K562 (cell line): Measurements from ENCODE around the gene ZMAT2. TPM values are rescaled to one million over a fixed set of nuclear protein-coding genes. Genes with fewer than 3 reads are reported as not detected.

Experiments
- DPF2 ChIP-seq: fragments of 450-650 bp; IDR thresholded peaks from 2 replicates; pipeline ENCODE4 v1.6.1; 2016
- E2F3 ChIP-seq: fragments of 250-450 bp; sonication (Bioruptor Pico); IDR thresholded peaks from 2 replicates; pipeline ENCODE4 v1.4.0; 2020; ENCODE audit warnings: mild to moderate bottlenecking
- HDAC2 ChIP-seq: fragments of 450-650 bp; IDR thresholded peaks from 2 replicates; pipeline ENCODE4 v1.6.1; 2016; ENCODE audit warnings: mild to moderate bottlenecking
- MEF2D ChIP-seq: conservative IDR thresholded peaks from 2 replicates; pipeline ENCODE4 v1.6.1; 2016; ENCODE audit warnings: low read depth, missing genetic modification characterization, missing compliant biosample characterization
- MXI1 ChIP-seq: IDR thresholded peaks from 2 replicates; pipeline ENCODE4 v1.6.1; 2011; ENCODE audit warnings: low read depth, mild to moderate bottlenecking, improper control_type of control experiment, low read length
- SUPT5H ChIP-seq: fragments of 450-650 bp; IDR thresholded peaks from 2 replicates; pipeline ENCODE4 v1.6.1; 2016
- TBL1XR1 ChIP-seq, 2 experiments: IDR thresholded peaks; 2 replicates each; pipeline ENCODE4 v1.6.1; 2012; ENCODE audit warnings: improper control_type of control experiment in 2 of 2, low read length in 2 of 2, mild to moderate bottlenecking in 1 of 2
- TCF3 ChIP-seq: sonication (generic); formaldehyde crosslinking; IDR thresholded peaks from 2 replicates; pipeline ENCODE4 v1.4.0; 2020; ENCODE audit warnings: mild to moderate bottlenecking, missing genetic modification reagents
- TEAD4 ChIP-seq, 2 experiments: sonication (generic) in 1 of 2; formaldehyde crosslinking in 1 of 2; IDR thresholded peaks; 2 replicates each; pipeline versions ENCODE4 v1.6.1 to v1.8.0; 2012 to 2022; ENCODE audit warnings: borderline replicate concordance in 1 of 2, inconsistent platforms in 1 of 2, low read length in 1 of 2, mild to moderate bottlenecking in 1 of 2, missing genetic modification reagents in 1 of 2
- TRIM28 ChIP-seq: fragments of 450-650 bp; IDR thresholded peaks from 2 replicates; pipeline ENCODE4 v1.6.1; 2017
- ZNF124 ChIP-seq: sonication (generic); formaldehyde crosslinking; IDR thresholded peaks from 2 replicates; pipeline ENCODE4 v1.8.1; 2022; ENCODE audit warnings: missing genetic modification reagents
- polyA plus RNA-seq, 8 experiments: library from polyadenylated mRNA; depleted of rRNA in 4 of 8; stranded (reverse) in 5 of 8; unstranded in 3 of 8; fragments of >200 nt; fragmentation: Nextera tagmentation in 2 of 8; fragmentation: Illumina TruSeq in 1 of 8; extraction: Ambion mirVana in 2 of 8; extraction: Trizol in 1 of 8; gene quantifications; 2 replicates each; pipeline versions ENCODE4 v1.2.1 to v1.2.3, GENCODE V29; 2011 to 2014; ENCODE audit warnings: inconsistent platforms in 1 of 8, missing spikeins in 1 of 8
- total RNA-seq, 7 experiments: library from RNA; depleted of rRNA in 6 of 7; stranded (reverse); fragments of >200 nt in 6 of 7; fragmentation: Illumina TruSeq in 2 of 7; extraction: Trizol in 2 of 7; gene quantifications; 2 replicates each; pipeline versions ENCODE4 v1.2.1 to v1.2.3, GENCODE V29; 2011 to 2021; ENCODE audit warnings: low replicate concordance in 1 of 7
- TF ChIP-seq, protein P1 (sequence below): fragments of 450-650 bp; IDR thresholded peaks from 2 replicates; pipeline ENCODE4 v1.6.1; 2016; ENCODE audit warnings: borderline replicate concordance
- TF ChIP-seq, protein P2 (sequence below): fragments of 450-650 bp; conservative IDR thresholded peaks from 2 replicates; pipeline ENCODE4 v1.6.1; 2016; ENCODE audit warnings: missing genetic modification characterization, low read depth, mild to moderate bottlenecking, missing compliant biosample characterization, moderate library complexity
- TF ChIP-seq, protein P3 (sequence below), 2 experiments: fragments of 450-650 bp in 1 of 2; sonication (generic) in 1 of 2; formaldehyde crosslinking in 1 of 2; IDR thresholded peaks in 1 of 2; conservative IDR thresholded peaks in 1 of 2; 2 replicates each; pipeline versions ENCODE4 v1.6.1 to v1.8.1; 2016 to 2023; ENCODE audit warnings: mild to moderate bottlenecking in 2 of 2, moderate library complexity in 2 of 2, inconsistent platforms in 1 of 2, missing genetic modification reagents in 1 of 2
- TF ChIP-seq, protein P4 (sequence below), 2 experiments: fragments of 200-800 bp in 1 of 2; sonication (Bioruptor generic) in 1 of 2; sonication (generic) in 1 of 2; formaldehyde crosslinking in 1 of 2; IDR thresholded peaks in 1 of 2; conservative IDR thresholded peaks in 1 of 2; 2 replicates each; pipeline versions ENCODE4 v1.5.0 to v1.6.1; 2016 to 2020; ENCODE audit warnings: missing compliant biosample characterization in 1 of 2, missing genetic modification characterization in 1 of 2, missing genetic modification reagents in 1 of 2
- TF ChIP-seq, protein P5 (sequence below): sonication (generic); formaldehyde crosslinking; IDR thresholded peaks from 2 replicates; pipeline ENCODE4 v1.8.1; 2023; ENCODE audit warnings: mild to moderate bottlenecking, missing genetic modification reagents

The ZMAT2 gene
- total and polyA plus RNA-seq, 9 of the 15 experiments (the other 6 are each of a cell fraction or from before 2014, with no cell fraction given) = 44.2 to 101 (median 69.2) TPM

DNA sequence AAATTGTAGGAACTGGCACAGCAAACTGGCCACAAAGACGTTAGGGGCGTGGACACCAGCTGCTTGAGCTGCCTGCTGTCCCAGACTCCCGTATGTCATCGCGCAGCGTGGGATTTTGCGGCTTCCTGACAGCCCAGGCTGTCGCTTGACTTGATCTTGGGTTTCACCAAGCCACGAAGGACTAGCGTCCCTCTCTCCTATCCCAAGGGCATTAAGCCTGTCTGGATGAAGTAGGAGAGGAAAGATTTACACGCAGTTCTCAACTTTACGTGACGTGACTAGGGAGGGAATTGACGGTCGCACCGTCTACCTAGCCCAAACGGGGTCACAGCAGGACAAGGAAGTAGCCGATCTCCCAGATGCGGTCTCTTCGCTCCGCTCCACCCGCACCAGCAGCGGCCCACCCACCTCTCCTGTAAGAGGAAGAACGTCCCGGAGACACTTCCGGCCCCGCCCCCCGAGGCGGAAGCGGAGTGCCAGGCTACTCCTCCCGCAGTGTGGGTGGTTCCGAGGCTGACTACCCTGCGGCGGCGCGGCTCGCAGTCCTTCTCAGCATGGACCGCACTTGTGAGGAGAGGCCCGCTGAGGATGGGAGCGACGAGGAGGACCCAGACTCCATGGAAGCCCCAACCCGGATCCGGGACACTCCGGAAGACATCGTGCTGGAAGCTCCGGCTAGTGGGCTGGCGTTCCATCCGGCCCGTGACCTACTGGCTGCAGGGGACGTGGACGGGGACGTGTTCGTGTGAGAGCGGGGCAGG is 35.7 kb upstream of the ZMAT2 start, which contains the start of gene WDR55 (continued):
- TF ChIP-seq, protein P1, sequence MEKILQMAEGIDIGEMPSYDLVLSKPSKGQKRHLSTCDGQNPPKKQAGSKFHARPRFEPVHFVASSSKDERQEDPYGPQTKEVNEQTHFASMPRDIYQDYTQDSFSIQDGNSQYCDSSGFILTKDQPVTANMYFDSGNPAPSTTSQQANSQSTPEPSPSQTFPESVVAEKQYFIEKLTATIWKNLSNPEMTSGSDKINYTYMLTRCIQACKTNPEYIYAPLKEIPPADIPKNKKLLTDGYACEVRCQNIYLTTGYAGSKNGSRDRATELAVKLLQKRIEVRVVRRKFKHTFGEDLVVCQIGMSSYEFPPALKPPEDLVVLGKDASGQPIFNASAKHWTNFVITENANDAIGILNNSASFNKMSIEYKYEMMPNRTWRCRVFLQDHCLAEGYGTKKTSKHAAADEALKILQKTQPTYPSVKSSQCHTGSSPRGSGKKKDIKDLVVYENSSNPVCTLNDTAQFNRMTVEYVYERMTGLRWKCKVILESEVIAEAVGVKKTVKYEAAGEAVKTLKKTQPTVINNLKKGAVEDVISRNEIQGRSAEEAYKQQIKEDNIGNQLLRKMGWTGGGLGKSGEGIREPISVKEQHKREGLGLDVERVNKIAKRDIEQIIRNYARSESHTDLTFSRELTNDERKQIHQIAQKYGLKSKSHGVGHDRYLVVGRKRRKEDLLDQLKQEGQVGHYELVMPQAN = peak; percentile 77
- TF ChIP-seq MEF2D (tag) = 0 out of 2 replicates have a peak, but pooled peaks have one; percentile 32
- TF ChIP-seq, protein P2, sequence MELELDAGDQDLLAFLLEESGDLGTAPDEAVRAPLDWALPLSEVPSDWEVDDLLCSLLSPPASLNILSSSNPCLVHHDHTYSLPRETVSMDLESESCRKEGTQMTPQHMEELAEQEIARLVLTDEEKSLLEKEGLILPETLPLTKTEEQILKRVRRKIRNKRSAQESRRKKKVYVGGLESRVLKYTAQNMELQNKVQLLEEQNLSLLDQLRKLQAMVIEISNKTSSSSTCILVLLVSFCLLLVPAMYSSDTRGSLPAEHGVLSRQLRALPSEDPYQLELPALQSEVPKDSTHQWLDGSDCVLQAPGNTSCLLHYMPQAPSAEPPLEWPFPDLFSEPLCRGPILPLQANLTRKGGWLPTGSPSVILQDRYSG (tag) = 0 out of 2 replicates have a peak, but pooled peaks have one; percentile 45
- TF ChIP-seq, protein P3, sequence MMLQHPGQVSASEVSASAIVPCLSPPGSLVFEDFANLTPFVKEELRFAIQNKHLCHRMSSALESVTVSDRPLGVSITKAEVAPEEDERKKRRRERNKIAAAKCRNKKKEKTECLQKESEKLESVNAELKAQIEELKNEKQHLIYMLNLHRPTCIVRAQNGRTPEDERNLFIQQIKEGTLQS (IDR thresholded peaks at IDR 0.05) = no peak
- TF ChIP-seq, protein P3 (CRISPR knock-in tag; conservative IDR thresholded peaks at IDR 0.05) = peak; percentile 82; the same call in 1 of the 2 replicates
- TF ChIP-seq, protein P4, sequence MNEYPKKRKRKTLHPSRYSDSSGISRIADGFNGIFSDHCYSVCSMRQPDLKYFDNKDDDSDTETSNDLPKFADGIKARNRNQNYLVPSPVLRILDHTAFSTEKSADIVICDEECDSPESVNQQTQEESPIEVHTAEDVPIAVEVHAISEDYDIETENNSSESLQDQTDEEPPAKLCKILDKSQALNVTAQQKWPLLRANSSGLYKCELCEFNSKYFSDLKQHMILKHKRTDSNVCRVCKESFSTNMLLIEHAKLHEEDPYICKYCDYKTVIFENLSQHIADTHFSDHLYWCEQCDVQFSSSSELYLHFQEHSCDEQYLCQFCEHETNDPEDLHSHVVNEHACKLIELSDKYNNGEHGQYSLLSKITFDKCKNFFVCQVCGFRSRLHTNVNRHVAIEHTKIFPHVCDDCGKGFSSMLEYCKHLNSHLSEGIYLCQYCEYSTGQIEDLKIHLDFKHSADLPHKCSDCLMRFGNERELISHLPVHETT (CRISPR knock-in tag; conservative IDR thresholded peaks at IDR 0.05 in 1 of 2, IDR thresholded peaks at IDR 0.05 in 1 of 2) = 0 out of 4 replicates have a peak, but pooled peaks of 1 of the 2 experiments have one; percentile 51
- TF ChIP-seq SUPT5H = peak; percentile 90
- TF ChIP-seq E2F3 = no peak
- TF ChIP-seq, protein P5, sequence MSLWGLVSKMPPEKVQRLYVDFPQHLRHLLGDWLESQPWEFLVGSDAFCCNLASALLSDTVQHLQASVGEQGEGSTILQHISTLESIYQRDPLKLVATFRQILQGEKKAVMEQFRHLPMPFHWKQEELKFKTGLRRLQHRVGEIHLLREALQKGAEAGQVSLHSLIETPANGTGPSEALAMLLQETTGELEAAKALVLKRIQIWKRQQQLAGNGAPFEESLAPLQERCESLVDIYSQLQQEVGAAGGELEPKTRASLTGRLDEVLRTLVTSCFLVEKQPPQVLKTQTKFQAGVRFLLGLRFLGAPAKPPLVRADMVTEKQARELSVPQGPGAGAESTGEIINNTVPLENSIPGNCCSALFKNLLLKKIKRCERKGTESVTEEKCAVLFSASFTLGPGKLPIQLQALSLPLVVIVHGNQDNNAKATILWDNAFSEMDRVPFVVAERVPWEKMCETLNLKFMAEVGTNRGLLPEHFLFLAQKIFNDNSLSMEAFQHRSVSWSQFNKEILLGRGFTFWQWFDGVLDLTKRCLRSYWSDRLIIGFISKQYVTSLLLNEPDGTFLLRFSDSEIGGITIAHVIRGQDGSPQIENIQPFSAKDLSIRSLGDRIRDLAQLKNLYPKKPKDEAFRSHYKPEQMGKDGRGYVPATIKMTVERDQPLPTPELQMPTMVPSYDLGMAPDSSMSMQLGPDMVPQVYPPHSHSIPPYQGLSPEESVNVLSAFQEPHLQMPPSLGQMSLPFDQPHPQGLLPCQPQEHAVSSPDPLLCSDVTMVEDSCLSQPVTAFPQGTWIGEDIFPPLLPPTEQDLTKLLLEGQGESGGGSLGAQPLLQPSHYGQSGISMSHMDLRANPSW = 0 out of 2 replicates have a peak, but pooled peaks have one; percentile 5
- TF ChIP-seq TEAD4 (IDR thresholded peaks at IDR 0.05; ENCODE audit: low read length) = peak; percentile 47; the same call in 1 of the 2 replicates
- no peak for TF ChIP-seq TEAD4 (CRISPR knock-in tag; IDR thresholded peaks at IDR 0.05; ENCODE audit: borderline replicate concordance)
- no peak for TF ChIP-seq ZNF124 (CRISPR knock-in tag)
- TF ChIP-seq TCF3 (CRISPR knock-in tag) = peak; percentile 50; the same call in 1 of the 2 replicates
- no peak for TF ChIP-seq TBL1XR1 (IDR thresholded peaks at IDR 0.05; ENCODE audit: low read length in 2 of 2)
- TF ChIP-seq HDAC2 = 0 out of 2 replicates have a peak, but pooled peaks have one; percentile 83
- TF ChIP-seq DPF2 = peak; percentile 77
- TF ChIP-seq MXI1 = peak; percentile 35
- 0 out of 2 replicates have a peak, but pooled peaks have one; percentile 45 for TF ChIP-seq TRIM28
